HG02763 (cell line): ENCODE results near the gene GLRA1.
"Not testable (repeated sequence)": the region's sequence is repeated elsewhere in the genome, so short reads cannot be mapped to it uniquely, and the experiment has no call there.

Experiments used
- ATAC-seq: cut with Tn5 transposase; IDR thresholded peaks from one replicate; pipeline ENCODE4 v1.9.1; 2021; ENCODE audit warnings: mild to moderate bottlenecking, moderate library complexity; ENCODE audit not compliant: unreplicated experiment

GLRA1 gene

DNA sequence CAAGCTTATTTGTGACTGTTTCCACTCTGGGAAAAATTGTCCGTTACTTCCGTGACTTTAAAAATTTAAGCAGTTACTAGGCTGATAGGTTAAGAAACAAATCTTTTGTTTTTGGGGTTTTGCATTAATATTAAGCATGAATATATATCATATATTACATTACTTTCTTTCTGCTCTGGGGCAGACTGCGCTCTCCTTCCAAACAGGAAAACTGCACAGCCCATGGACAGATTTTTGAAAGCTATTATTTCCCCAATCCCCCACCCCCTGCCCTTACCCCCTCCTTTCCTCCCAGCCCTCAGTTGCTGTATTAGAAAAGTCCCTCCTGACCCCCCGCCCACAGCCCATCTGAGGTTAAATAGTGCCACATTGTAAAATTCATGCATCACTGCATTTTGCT is 102.5 kb downstream of the GLRA1 start:
- ATAC-seq: no peak

DNA sequence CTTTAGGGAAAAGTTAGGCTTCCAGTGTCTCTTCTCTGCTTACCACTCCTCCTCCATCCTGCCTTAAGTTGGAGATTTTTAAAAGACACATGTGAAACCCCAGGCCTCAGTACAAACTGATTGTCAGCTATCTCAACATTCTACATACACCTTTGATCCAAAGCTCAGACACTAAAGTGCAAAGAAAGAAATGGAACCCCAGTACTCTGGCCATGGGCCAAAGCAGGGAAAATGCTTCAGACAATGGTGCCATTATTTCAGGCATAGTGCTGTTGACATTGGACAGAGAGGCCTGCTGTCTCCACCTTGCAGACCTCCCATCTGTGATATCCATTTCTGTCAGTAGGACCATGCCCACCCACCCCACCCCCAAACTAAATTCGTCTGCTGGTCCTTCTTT is 103.7 kb downstream of the GLRA1 start:
- ATAC-seq: no peak

DNA sequence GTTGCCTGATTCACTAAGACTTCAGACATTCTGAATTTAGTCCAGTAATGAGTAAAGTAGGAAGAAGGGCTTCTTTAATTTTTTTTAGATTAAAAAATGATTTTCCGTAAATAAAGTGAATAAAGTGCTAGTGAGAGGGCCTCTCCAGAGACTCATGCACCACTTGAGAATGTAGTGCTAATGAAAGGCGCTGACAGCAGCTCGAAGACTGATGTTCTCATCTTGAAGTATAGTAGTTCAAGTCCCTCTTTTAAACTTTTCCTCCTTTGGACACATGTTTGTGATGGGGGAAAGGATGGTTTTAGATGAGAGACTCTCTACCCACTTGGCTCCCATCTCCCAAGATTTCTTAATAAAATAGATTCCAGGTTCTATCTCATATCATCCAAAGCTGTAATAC is 104.4 kb downstream of the GLRA1 start:
- ATAC-seq: no peak

DNA sequence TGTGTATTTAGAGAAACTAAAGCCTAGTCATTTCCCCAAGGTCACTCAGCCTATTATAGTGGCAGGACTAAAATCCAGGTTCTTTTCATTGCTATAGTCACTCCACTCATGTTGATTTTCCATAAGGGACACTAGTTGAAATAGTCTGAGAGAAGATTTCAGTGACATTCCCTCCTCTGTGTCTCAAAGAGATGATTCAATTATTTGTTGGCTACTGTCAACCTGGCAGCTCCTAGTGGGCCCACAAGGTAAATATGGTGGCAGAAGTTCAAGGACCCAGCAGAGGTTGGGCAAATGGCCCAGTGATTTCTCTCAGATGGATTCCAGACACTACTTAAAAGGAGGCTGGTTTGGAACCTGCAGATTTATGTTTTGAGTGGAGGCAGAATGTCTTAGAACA is 104.8 kb downstream of the GLRA1 start:
- ATAC-seq: no peak

DNA sequence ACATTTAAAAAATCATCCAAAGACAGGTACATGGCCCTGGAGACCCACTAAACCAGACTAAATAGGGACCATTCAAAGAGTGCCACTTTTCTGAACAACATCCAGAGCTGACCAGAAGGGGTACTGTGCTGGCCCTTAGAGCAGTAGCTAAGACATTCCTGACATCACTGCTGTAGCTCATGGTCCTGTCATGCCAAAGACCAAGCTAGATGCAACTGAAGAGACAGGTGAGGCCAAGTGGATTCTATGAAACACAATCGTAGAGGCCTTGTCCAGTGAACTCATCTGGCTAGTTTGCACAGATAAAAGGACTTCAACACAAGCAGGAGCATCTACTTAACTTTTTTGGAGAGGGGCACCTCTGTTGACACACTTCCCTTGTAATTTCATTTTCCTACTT is 109.6 kb downstream of the GLRA1 start:
- ATAC-seq: no peak

DNA sequence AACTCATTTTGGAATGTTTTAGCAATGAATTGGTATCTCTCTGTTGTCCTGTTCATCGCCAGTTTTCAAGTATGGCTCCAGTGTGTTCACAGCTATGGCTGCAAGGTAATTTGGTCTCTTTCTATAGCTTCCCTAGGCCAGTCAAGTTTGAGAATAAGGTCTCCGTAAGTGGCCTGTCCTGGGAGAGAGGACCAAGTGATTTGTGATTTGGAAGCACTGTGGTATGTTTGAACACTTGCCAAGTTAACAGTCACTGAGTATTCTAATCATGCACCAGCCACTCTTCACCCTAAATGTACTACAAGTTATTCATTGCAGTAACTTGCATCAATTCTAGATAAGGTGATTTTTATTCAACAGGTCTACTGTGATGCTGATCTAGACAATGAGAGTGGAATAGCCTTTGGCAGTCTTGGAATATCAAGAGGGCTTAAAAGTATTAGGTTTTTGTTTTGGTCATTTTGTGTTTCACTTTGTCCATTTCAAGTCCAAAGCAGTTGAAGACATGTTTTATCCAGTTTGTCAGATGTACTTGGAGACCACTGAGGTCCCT is 111.8 kb downstream of the GLRA1 start:
- no peak for ATAC-seq

DNA sequence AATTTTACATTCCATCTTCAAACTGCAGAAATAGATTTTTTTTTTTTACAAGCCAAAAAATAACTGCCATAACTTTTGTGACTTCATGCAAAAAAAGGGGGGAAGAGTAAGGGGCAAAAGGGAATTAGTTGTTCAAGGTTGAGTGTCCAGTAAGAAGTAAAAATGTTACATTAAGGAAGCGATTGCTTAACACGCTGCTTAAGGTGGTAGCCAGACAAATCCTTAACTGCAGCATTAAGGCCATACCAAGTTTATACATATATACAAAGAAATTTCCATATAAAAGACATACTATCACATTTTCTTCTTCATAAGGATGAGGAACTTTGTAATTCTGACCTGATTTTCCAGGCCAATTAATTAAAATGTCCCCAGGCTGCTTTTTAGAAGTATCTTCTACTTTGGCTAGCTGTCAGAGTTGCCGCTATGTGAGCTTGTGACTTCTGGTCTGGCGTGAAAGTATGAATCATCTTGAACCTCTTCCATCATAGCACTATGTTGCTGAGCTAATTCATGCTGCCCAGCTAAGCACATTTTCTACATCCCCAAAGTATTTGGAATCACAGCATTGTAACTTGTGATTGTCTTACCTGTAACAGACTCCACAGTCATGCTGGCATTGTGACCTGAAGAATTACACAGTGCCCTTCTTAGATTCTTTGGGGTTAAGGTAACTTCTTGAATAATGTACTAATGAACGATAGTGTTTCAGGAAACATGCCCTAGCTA is 112.9 kb downstream of the GLRA1 start:
- no peak for ATAC-seq

DNA sequence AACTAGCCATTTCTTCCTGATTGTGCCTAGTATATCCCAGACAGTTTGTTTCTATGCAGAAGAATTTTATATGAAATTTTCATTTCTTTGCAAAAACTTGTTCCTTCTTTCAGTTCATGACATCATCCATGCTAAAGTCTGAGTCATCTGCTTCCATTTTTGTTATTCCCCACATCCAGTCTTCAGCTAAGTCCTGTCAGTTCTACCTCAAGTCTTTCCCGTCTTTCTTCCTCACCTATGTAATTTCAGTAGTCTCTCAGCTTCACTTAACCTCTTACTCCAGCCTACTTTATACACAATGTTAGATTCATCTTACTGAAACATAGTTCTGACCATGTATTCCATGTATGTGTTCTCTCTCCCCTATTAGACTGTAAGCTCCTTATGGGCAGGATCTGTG is 113.8 kb downstream of the GLRA1 start:
- no peak for ATAC-seq

DNA sequence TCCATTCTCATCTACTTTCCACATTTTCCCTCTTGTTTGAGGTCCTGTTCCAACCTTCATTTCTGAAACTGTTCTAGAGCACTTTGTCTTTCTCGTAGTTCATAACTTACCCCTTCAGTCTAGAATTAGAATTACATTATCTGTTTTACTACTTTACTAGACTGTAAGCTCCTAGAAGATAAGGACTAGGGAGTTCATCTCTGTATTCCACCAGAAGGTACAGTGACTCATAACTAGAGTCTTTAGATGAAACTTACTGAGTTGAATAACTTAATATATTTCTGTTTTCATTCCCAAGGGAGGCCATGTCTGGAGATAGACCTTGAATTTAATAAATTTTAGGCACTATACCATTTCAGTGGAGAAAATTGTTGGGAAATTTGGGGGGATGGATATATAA is 114.2 kb downstream of the GLRA1 start:
- no peak for ATAC-seq

DNA sequence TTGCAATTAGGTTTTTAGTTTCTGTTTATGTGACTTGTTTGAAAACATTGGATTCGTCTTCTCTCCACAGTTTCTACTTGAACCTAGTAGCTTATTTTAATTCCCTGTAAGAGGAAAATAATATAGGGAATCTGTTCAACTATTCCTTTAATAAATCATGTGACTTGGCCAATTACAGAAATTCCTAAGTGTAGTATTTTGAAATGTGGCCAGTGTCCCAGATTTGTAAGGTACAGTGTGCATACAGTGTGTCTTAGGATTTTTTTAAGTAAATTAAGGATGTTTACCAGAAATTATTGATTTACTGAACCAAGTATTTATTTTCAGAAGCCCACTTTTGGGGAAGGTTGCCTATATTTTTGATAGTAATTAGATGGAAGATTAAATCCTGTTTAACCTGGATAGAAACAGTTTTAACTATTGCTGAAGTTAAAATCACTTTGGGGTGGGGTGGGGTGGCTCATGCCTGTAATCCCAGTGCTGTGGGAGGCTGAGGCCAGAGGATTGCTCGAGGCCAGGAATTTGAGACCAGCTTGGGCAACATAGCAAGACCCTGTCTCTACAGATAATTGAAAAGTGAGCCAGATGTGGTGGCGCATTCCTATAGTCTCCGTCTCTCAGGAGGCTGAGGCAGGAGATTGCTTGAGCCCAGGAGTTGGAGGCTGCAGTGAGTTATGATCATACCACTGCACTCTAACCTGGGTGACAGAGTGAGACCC is 116.0 kb downstream of the GLRA1 start:
- no peak for ATAC-seq

DNA sequence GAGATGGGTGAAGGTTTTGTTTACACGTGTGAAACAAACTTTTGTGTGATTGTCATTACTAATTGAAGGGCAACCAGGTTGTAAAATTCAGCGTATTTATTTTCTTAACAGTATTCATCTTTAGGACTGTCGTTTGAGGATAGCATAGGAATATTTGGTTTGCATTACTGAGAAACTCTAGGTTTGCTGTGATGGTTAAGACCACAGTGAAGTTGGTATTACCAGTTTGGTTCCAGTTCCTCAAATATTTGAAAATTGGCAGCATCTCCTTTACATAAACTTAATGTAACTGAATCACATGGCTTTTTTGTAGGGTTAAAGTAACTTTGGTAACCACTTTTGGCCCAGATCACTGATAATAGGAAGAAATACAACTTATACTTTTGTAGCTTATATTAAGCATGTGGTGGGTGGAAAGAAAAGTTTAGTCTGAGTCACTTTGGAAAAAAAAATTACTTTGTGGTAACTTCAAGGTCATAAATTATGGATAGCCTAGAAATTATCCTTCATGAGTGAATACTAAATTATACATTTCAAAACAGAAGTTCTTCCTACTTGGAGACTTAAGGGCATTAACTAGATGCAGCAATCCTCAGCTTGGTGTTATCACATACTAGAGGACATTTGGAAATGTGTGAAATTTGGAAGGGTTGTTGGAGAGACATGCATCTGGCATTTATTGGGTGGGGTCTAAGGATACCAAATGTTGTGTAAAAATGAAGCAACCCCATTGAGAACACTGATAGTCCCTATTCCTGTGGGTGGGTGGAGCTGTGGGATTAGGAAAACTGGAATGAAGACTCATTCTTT is 119.0 kb downstream of the GLRA1 start:
- ATAC-seq: no peak

DNA sequence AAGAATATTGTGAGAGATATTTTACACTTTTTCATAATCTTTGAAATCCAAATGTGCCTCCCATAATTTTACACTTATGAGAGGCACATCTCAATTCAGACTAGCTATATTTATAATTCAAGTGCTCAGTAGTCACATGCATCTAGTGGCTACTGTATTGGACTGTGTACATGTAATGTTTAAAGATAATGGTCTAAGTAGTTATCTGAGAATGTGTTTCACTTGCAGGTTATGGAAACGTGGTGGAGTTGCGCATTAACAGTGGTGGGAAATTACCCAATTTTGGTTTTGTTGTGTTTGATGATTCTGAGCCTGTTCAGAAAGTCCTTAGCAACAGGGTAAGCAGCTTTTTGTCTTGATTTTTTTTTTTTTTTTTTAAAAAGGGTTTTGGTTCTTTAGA is 124.1 kb downstream of the GLRA1 start:
- ATAC-seq: no peak

DNA sequence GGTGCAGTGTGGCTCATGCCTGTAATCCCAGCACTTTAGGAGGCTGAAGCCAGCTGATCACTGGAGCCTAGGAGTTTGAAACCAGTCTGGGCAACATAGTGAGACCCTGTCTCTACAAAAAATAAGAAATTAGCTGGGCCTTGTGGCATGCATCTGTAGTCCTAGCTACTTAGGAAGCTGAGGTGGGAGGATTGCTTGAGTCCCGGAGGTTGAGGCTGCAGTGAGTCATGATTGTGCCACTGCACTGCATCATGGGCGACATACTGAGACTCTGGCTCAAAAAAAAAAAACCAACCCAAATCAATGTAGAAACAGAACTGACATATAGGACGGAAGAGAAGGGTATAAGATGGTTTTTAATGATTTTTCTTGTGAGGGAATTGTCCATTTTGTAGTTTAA is 125.2 kb downstream of the GLRA1 start:
- ATAC-seq: no peak

DNA sequence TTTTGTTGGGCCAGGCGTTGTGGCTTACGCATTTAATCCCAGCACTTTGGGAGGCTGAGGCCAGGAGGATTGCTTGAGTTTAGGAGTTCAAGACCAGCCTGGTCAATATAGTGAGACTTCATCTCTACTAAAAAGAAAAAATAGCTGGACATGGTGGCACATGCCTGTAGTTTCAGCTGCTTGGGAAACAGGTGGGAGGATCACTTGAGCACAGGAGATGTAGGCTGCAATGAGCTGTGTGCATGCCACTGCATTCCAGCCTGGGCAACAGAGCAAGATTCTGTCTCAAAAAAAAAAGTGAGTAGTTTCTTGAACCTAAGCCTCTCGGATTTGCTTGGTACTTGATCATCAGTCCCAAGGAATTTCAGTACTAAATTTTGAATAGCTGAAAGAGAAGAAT is 126.0 kb downstream of the GLRA1 start:
- no peak for ATAC-seq

DNA sequence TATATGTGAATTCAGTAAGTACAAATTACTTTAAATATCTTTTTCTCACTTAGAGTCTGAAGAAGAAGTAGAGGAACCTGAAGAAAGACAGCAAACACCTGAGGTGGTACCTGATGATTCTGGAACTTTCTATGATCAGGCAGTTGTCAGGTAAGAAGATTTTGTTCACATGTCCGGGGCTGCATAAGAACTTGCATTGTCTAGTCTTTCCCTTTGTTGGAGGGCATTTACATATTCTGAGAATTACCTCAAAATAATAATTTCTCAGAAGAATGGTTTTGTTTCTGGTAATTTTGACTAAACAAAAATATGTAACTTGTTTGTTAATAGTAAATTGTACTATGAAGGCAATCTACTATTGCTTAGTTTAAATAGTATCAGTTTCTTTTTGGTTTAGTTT is 129.2 kb downstream of the GLRA1 start:
- no peak for ATAC-seq

DNA sequence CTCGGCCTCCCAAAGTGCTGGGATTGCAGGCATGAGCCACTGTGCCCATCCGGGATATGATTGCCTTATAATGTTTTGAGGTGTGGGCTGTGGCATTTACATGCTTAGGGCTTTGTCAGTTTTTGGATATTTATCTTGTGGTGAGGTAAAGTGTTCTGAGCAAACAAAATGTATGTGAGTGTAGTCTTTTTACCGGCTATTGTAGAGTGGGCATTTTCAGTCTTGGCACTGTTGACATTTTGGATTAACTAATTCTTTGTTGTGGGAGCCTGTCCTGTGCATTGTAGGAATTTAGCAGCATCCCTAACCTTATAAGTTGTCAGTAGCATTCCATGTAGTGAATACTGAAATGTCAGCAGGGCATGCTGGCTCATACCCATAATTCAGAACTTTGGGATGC is 131.3 kb downstream of the GLRA1 start:
- no peak for ATAC-seq

DNA sequence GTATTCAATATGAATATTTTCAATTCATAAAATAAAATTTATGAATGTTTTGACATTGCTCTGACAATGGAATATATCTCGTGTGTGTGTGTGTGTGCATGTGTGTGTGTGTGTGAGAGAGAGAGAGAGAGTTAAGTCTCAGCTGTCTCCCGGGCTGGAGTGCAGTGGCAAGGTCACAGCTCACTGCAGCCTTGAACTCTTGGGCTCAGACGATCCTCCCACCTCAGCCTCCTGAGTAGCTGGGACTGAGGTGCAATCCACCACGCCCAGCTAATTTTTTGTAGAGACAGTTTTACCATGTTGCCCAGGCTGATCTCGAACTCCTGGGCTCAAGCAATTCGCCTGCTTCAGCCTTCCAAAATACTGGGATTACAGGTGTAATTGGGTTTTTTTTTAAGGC is 136.8 kb downstream of the GLRA1 start:
- no peak for ATAC-seq

DNA sequence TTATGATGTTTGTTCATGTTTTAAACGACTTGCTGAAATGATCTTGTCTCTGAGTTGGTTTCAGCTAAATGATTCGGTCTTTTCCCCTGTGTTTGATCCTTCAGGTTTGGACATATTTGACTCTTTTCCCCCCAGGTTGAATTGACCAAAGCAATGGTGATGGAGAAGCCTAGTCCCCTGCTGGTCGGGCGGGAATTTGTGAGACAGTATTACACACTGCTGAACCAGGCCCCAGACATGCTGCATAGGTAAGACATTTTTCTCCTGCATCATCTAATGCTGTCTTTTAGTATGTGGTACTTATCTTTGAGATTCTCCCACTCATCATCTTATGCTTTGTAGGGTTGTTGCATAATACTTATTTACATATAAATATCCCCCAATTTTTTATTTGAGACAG is 138.2 kb downstream of the GLRA1 start:
- no peak for ATAC-seq

DNA sequence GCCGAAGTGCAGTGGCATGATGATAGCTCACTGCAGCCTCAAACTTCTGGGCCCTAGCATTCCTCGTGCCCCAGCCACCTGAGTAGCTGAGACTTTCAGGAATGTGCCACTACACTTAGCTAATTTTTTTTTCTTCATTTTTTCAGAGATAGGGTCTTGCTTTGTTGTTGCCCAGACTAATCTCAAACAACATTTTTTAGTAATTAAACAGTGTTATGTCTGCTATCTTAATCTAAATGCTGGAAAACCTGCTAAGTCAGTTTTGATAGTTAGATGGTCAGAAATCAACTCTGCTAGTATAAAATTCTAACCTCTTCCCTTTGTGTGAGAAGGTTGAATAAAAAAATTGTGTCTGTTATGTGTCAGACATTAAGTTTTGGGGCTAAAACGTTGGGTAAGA is 140.5 kb downstream of the GLRA1 start:
- no peak for ATAC-seq

DNA sequence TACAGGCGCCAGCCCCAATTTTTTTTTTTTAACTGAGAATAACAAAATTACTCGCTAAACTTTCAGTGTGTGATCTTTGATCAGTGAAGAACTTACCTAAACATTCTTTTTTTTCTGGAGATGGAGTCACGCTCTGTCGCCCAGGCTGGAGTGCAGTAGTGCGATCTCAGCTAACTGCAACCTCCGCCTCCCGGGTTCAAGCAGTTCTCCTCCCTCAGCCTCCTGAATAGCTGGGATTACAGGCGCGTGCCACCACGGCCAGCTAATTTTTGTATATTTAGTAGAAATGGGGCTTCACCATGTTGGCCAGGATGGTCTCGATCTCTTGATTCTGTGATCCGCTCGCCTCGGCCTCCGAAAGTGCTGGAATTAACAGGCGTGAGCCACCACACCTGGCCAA is 141.0 kb downstream of the GLRA1 start:
- ATAC-seq: not testable (repeated sequence)

DNA sequence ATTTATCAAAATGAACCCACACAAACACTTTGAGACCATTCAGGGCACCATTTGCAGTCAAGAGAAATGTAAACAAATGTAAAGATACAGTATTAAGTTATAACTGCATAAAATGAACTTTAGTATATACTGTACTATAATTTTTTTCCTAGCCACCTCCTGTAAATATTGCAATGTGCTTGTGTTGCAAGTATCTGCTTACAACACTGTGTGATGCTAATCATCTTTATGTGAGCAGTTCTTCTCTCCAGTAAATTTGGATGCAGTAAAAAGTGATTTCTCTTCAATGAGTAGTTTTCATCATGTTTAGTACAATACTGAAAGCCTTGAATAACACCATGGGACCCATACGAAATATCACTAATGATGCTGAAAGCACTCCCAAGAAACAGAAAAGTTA is 143.4 kb downstream of the GLRA1 start:
- no peak for ATAC-seq

DNA sequence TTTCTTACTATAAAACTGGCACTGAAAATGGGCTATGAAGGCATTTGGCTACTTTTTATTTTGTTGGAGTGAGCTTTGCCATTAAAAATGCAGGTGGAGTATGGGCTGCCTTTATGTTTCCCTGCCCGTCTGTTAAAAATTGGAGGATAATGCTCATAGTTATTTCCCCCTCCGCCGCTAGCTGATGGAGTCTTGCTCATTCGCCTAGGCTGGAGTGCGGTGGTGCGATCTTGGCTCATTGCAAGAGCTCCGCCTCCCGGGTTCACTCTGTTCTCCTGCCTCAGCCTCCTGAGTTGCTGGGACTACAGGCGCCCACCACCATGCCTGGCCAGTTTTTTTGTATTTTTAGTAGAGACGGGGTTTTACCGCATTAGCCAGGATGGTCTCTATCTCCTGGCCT is 144.3 kb downstream of the GLRA1 start:
- ATAC-seq: no peak
